K562 (cell line): ENCODE data around the gene MVB12B. TPM values are rescaled to one million over a fixed set of nuclear protein-coding genes. Genes with fewer than 3 reads are reported as not detected.

ENCODE experiments used
- ATAC-seq: fragments of 200-7000 bp; cut with Tn5 transposase; 3 replicates; pipeline ENCODE4 v1.9.1; 2020; ENCODE audit warnings: moderate library complexity
- BruUV-seq: library from RNA; stranded (reverse); fragments of 400-500 nt; replicated peaks from 2 replicates; lab custom pipeline; 2021; lab: Mats Ljungman, UMichigan
- CTCF ChIA-PET: fragments of 300-600 bp; formaldehyde crosslinking; extraction: SDS; loops from one replicate; lab custom pipeline; 2021; ENCODE audit warnings: low intra/inter-chr PET ratio; lab: Yijun Ruan, JAX
- POLR2A ChIA-PET: fragments of 300-600, 350-650 bp; sonication (Branson Sonifier 250); formaldehyde crosslinking; extraction: SDS; loops from one replicate; lab custom pipeline; 2021; ENCODE audit warnings: antibody characterized with exemption, inconsistent platforms; lab: Yijun Ruan, JAX
- DNase-seq, 4 experiments: peaks; one replicate each; pipeline versions ENCODE4 v3.0.0 to v3.0.0-alpha.2; 2011 to 2018; ENCODE audit warnings: low spot score in 3 of 4, mixed read lengths in 3 of 4; ENCODE audit errors: extremely low read depth in 1 of 4
- FAIRE-seq: peaks from 2 replicates; lab custom pipeline; 2011; peaks lifted over from hg19 to GRCh38; lab: Jason Lieb, UNC
- H2AFZ ChIP-seq: 2 replicates; pipeline ENCODE4 v1.6.0; 2011; ENCODE audit warnings: low read depth, low read length, control low read depth, inconsistent platforms
- H3K27ac ChIP-seq: fragments of 200-600 bp; 3 replicates; pipeline ENCODE4 v1.8.0; 2011; ENCODE audit warnings: low read depth, mild to moderate bottlenecking, control low read depth, inconsistent platforms, low read length, moderate library complexity, mixed read lengths; ENCODE audit errors: extremely low read depth
- H3K27me3 ChIP-seq, 2 experiments: fragments of 300-600 bp in 1 of 2; 2 replicates in 1 of 2; 3 replicates in 1 of 2; pipeline versions ENCODE4 v1.6.0 to v1.8.0; 2011; ENCODE audit warnings: inconsistent platforms in 2 of 2, low read length in 2 of 2, mild to moderate bottlenecking in 1 of 2, mixed read lengths in 1 of 2, moderate library complexity in 1 of 2; ENCODE audit not compliant: control insufficient read depth in 2 of 2, insufficient read depth in 2 of 2
- H3K36me3 ChIP-seq: fragments of 300-600 bp; 3 replicates; pipeline ENCODE4 v1.8.0; 2011; ENCODE audit warnings: mild to moderate bottlenecking, low read length, inconsistent platforms; ENCODE audit not compliant: control insufficient read depth, insufficient read depth
- H3K4me1 ChIP-seq, 2 experiments: fragments of 200-600 bp in 1 of 2; replicated peaks in 1 of 2; 2 replicates in 1 of 2; 3 replicates in 1 of 2; pipeline versions ENCODE4 v1.5.1 to v1.8.0; 2011; ENCODE audit warnings: inconsistent platforms in 2 of 2, low read length in 2 of 2, mild to moderate bottlenecking in 1 of 2, mixed read lengths in 1 of 2, moderate library complexity in 1 of 2; ENCODE audit not compliant: control insufficient read depth in 2 of 2, insufficient read depth in 2 of 2
- H3K4me2 ChIP-seq: 2 replicates; pipeline ENCODE4 v1.6.1; 2011; ENCODE audit warnings: low read length, control low read depth, inconsistent platforms, mixed read lengths; ENCODE audit not compliant: insufficient read depth
- H3K4me3 ChIP-seq: fragments of 200-600 bp; sonication (generic), shearing (Covaris generic); 2 replicates; pipeline ENCODE4 v1.5.1; 2016; ENCODE audit warnings: control low read depth, inconsistent platforms
- H3K79me2 ChIP-seq: fragments of 200-600 bp; 3 replicates; pipeline ENCODE4 v1.8.0; 2011; ENCODE audit warnings: low read length, inconsistent platforms; ENCODE audit not compliant: control insufficient read depth, insufficient read depth
- H3K9ac ChIP-seq, 2 experiments: 2 replicates each; pipeline versions ENCODE4 v1.6.0 to v1.6.1; 2011; ENCODE audit warnings: low read depth in 2 of 2, low read length in 2 of 2, control low read depth in 1 of 2, inconsistent platforms in 1 of 2, mild to moderate bottlenecking in 1 of 2, mixed read lengths in 1 of 2; ENCODE audit not compliant: insufficient read depth in 1 of 2
- H3K9me1 ChIP-seq: one replicate; pipeline ENCODE4 v1.6.0; 2011; ENCODE audit warnings: inconsistent platforms, mild to moderate bottlenecking, low read length, moderate library complexity; ENCODE audit not compliant: control insufficient read depth, insufficient read depth
- H3K9me3 ChIP-seq: replicated peaks from 2 replicates; pipeline ENCODE4 v1.5.1; 2011; ENCODE audit warnings: low read depth, low read length, inconsistent platforms; ENCODE audit not compliant: control insufficient read depth, insufficient read depth
- H4K20me1 ChIP-seq: replicated peaks from 2 replicates; pipeline ENCODE4 v1.6.1; 2011; ENCODE audit warnings: low read length, inconsistent platforms, mixed read lengths; ENCODE audit not compliant: control insufficient read depth, insufficient read depth
- E2F6 ChIP-seq, 2 experiments: IDR thresholded peaks; 2 replicates each; pipeline ENCODE4 v1.6.1; 2011; ENCODE audit warnings: borderline replicate concordance in 1 of 2, control low read depth in 1 of 2, low read depth in 1 of 2, low read length in 1 of 2, mild to moderate bottlenecking in 1 of 2, mixed read lengths in 1 of 2, moderate library complexity in 1 of 2; ENCODE audit not compliant: insufficient read depth in 1 of 2, insufficient read length in 1 of 2, poor library complexity in 1 of 2, severe bottlenecking in 1 of 2; ENCODE audit errors: extremely low read depth in 1 of 2
- FOSL1 ChIP-seq: fragments of 200-800 bp; sonication (Bioruptor generic); conservative IDR thresholded peaks from 2 replicates; pipeline ENCODE4 v1.6.1; 2016; ENCODE audit warnings: missing genetic modification characterization, missing compliant biosample characterization
- FOXK1 ChIP-seq: sonication (generic); formaldehyde crosslinking; IDR thresholded peaks from 2 replicates; pipeline ENCODE4 v1.8.0; 2022; ENCODE audit warnings: missing genetic modification reagents, mild to moderate bottlenecking, borderline replicate concordance
- GATA2 ChIP-seq: sonication (generic); formaldehyde crosslinking; IDR thresholded peaks from 2 replicates; pipeline ENCODE4 v1.4.0; 2020; ENCODE audit warnings: mild to moderate bottlenecking, missing genetic modification reagents
- JUND ChIP-seq, 2 experiments: IDR thresholded peaks; 2 replicates in 1 of 2; 3 replicates in 1 of 2; pipeline ENCODE4 v1.6.1; 2011; ENCODE audit warnings: borderline replicate concordance in 2 of 2, low read depth in 2 of 2, low read length in 2 of 2, improper control_type of control experiment in 1 of 2, missing biosample characterization in 1 of 2, missing genetic modification characterization in 1 of 2, missing genetic modification reagents in 1 of 2
- NRF1 ChIP-seq, 2 experiments: fragments of 450-650 bp; IDR thresholded peaks in 1 of 2; conservative IDR thresholded peaks in 1 of 2; 2 replicates each; pipeline ENCODE4 v1.6.1; 2014; ENCODE audit warnings: mild to moderate bottlenecking in 2 of 2
- RHOXF2B ChIP-seq: fragments of 250-450 bp; sonication (Bioruptor Pico); conservative IDR thresholded peaks from 2 replicates; pipeline ENCODE4 v1.5.1; 2021
- SOX6 ChIP-seq: fragments of 450-650 bp; IDR thresholded peaks from 2 replicates; pipeline ENCODE4 v1.6.1; 2014; ENCODE audit warnings: mild to moderate bottlenecking
- ZBTB7A ChIP-seq: IDR thresholded peaks from 2 replicates; pipeline ENCODE4 v1.6.1; 2011; ENCODE audit warnings: low read depth, mild to moderate bottlenecking, low read length, moderate library complexity, borderline replicate concordance; ENCODE audit not compliant: control insufficient read depth
- ZNF23 ChIP-seq: fragments of 250-450 bp; sonication (Bioruptor Pico); IDR thresholded peaks from 2 replicates; pipeline ENCODE4 v1.4.0; 2020; ENCODE audit warnings: mild to moderate bottlenecking
- ZNF551 ChIP-seq: fragments of 250-450 bp; sonication (Bioruptor Pico); IDR thresholded peaks from 2 replicates; pipeline ENCODE4 v1.5.0; 2021; ENCODE audit warnings: mild to moderate bottlenecking, moderate library complexity
- WGBS: fragments of 100-300 bp; shearing (Covaris generic); methylation state at CpG from one replicate; pipeline ENCODE4 v1.1.6; 2016; ENCODE audit warnings: low coverage, mixed read lengths; ENCODE audit not compliant: insufficient coverage; ENCODE audit errors: missing lambda C conversion rate; 5-methylcytosine and 5-hydroxymethylcytosine counted together
- in situ Hi-C: fragments of 300-500 bp; cut with MboI; formaldehyde crosslinking; loops from 4 replicates; pipeline ENCODE4 v1.15.0; 2018; ENCODE audit warnings: inconsistent platforms, mixed read lengths
- intact Hi-C: fragments of 100-400 bp; cut with micrococcal nuclease; formaldehyde crosslinking; loops from 2 replicates; pipeline ENCODE4 v1.14.2; 2022
- polyA plus RNA-seq, 8 experiments: library from polyadenylated mRNA; depleted of rRNA in 4 of 8; stranded (reverse) in 5 of 8; unstranded in 3 of 8; fragments of >200 nt; fragmentation: Nextera tagmentation in 2 of 8; fragmentation: Illumina TruSeq in 1 of 8; extraction: Ambion mirVana in 2 of 8; extraction: Trizol in 1 of 8; gene quantifications; 2 replicates each; pipeline versions ENCODE4 v1.2.1 to v1.2.3, GENCODE V29; 2011 to 2014; ENCODE audit warnings: inconsistent platforms in 1 of 8, missing spikeins in 1 of 8
- total RNA-seq, 7 experiments: library from RNA; depleted of rRNA in 6 of 7; stranded (reverse); fragments of >200 nt in 6 of 7; fragmentation: Illumina TruSeq in 2 of 7; extraction: Trizol in 2 of 7; gene quantifications; 2 replicates each; pipeline versions ENCODE4 v1.2.1 to v1.2.3, GENCODE V29; 2011 to 2021; ENCODE audit warnings: low replicate concordance in 1 of 7
- TF ChIP-seq, protein P1 (sequence below): fragments of 450-650 bp; formaldehyde crosslinking; IDR thresholded peaks from 2 replicates; pipeline ENCODE4 v1.4.0; 2022; ENCODE audit warnings: missing genetic modification characterization

MVB12B gene
- total and polyA plus RNA-seq, 9 of the 15 experiments (the other 6 are each of a cell fraction or from before 2014, with no cell fraction given) = not detected

GRCh38 chr9:126395439-126396212, 69.0 kb downstream of the MVB12B start:
- WGBS = 0% methylated on average over 7 of the region's 7 CpGs
- no TSS peak for BruUV-seq
- Histone ChIP-seq H3K36me3 (no peaks in the 10 kb centered on the region), H4K20me1 (peaks cover 30% of the 10 kb centered on the region), H2AFZ (no peak overlapping the region), H3K9me1 (no peaks in the 10 kb centered on the region), H3K79me2 (no peaks in the 10 kb centered on the region), H3K4me1 (peaks cover 0 to 6% of the 10 kb centered on the region in 2 experiments; a peak in 1 of 5 replicates), H3K9me3 (no peaks in the 10 kb centered on the region; the same call in 1 of the 2 replicates), H3K4me3 (no peak overlapping the region), H3K27ac (no peak overlapping the region), H3K4me2 (no peak overlapping the region), H3K27me3 (peaks cover 32 to 85% of the 10 kb centered on the region in 2 experiments; a peak in 4 of 5 replicates), H3K9ac (no peak overlapping the region)
- in situ Hi-C loops (loop anchor here (10.0 kb wide), 1 partner anchor 991 kb away; no protein-coding TSS in a partner anchor), intact Hi-C loops (loop anchor here (5.0 kb wide), 2 partner anchors 93 to 988 kb away; no protein-coding TSS in a partner anchor)
- DNase-seq = no peak
- no peak for ATAC-seq
- no peak for FAIRE-seq
- ChIA-PET POLR2A (interaction anchor here (0.6 kb wide), 1 partner anchor 738 kb away, joined by 4 read pairs; no protein-coding TSS in a partner anchor), CTCF (no interaction called here)
- TF ChIP-seq ZNF551 (no peak), RHOXF2B (no peak), JUND (IDR thresholded peaks at IDR 0.05; ENCODE audit: borderline replicate concordance, low read depth, low read length) (0 out of 2 replicates have a peak, but pooled peaks have one; percentile 33), JUND (tag; IDR thresholded peaks at IDR 0.05; ENCODE audit: borderline replicate concordance, low read depth, low read length) (no peak), E2F6 (IDR thresholded peaks at IDR 0.05; ENCODE audit: borderline replicate concordance in 1 of 2, extremely low read depth in 1 of 2, insufficient read depth in 1 of 2, insufficient read length in 1 of 2, low read depth in 1 of 2, low read length in 1 of 2, poor library complexity in 1 of 2, severe bottlenecking in 1 of 2) (no peak), FOSL1 (tag) (0 out of 2 replicates have a peak, but pooled peaks have one; percentile 18), NRF1 (conservative IDR thresholded peaks at IDR 0.05 in 1 of 2, IDR thresholded peaks at IDR 0.05 in 1 of 2) (no peak), GATA2 (no peak), ZBTB7A (no peak), ZNF23 (CRISPR knock-in tag) (no peak), FOXK1 (CRISPR knock-in tag) (no peak), SOX6 (no peak)
- TF ChIP-seq, protein P1, sequence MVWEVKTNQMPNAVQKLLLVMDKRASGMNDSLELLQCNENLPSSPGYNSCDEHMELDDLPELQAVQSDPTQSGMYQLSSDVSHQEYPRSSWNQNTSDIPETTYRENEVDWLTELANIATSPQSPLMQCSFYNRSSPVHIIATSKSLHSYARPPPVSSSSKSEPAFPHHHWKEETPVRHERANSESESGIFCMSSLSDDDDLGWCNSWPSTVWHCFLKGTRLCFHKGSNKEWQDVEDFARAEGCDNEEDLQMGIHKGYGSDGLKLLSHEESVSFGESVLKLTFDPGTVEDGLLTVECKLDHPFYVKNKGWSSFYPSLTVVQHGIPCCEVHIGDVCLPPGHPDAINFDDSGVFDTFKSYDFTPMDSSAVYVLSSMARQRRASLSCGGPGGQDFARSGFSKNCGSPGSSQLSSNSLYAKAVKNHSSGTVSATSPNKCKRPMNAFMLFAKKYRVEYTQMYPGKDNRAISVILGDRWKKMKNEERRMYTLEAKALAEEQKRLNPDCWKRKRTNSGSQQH (CRISPR knock-in tag) = no peak
